Lung (tissue), 12 donors: ENCODE results near the gene CCDC92B. TPM values are rescaled to one million over a fixed set of nuclear protein-coding genes. Genes with fewer than 3 reads are reported as not detected.
A peak's percentile ranks its signal among the peaks of the same experiment; 100 is the strongest.

Experiments used
- ATAC-seq: fragments of 200-7000 bp; cut with Tn5 transposase; one replicate; pipeline ENCODE4 v1.9.1; 2020; ENCODE audit warnings: moderate number of reproducible peaks; ENCODE audit not compliant: insufficient read depth, low FRiP score
- DNase-seq, 3 donors: peaks; one replicate each; pipeline ENCODE4 v3.0.0-alpha.2; 2013 to 2017
- H3K27ac ChIP-seq, 2 donors: one replicate each; pipeline ENCODE4 v1.5.1; 2013; ENCODE audit warnings: mild to moderate bottlenecking in 2 of 2, moderate library complexity in 2 of 2, control low read depth in 1 of 2, inconsistent platforms in 1 of 2, low read depth in 1 of 2, low read length in 1 of 2
- H3K27me3 ChIP-seq, 3 donors: one replicate each; pipeline ENCODE4 v1.5.1; 2013; ENCODE audit warnings: low read length in 2 of 3; ENCODE audit not compliant: control insufficient read depth in 3 of 3, insufficient read depth in 3 of 3
- H3K36me3 ChIP-seq, 4 donors: one replicate each; pipeline ENCODE4 v1.5.1; 2013; ENCODE audit warnings: low read length in 4 of 4, mild to moderate bottlenecking in 1 of 4, moderate library complexity in 1 of 4; ENCODE audit not compliant: control insufficient read depth in 4 of 4, insufficient read depth in 4 of 4
- H3K4me1 ChIP-seq, 5 donors: one replicate each; pipeline ENCODE4 v1.5.1; 2013; ENCODE audit warnings: low read length in 5 of 5, mild to moderate bottlenecking in 2 of 5, moderate library complexity in 1 of 5; ENCODE audit not compliant: control insufficient read depth in 5 of 5, insufficient read depth in 5 of 5
- H3K4me3 ChIP-seq: one replicate; pipeline ENCODE4 v1.5.1; 2013; ENCODE audit warnings: mild to moderate bottlenecking, control low read depth, moderate library complexity
- H3K9ac ChIP-seq, 2 donors: one replicate each; pipeline ENCODE4 v1.5.1; 2013; ENCODE audit warnings: low read length in 2 of 2, control low read depth in 1 of 2; ENCODE audit not compliant: insufficient read depth in 1 of 2
- H3K9me3 ChIP-seq, 4 donors: one replicate each; pipeline ENCODE4 v1.5.1; 2013; ENCODE audit warnings: low read length in 3 of 4, mild to moderate bottlenecking in 1 of 4, moderate library complexity in 1 of 4; ENCODE audit not compliant: control insufficient read depth in 4 of 4, insufficient read depth in 3 of 4
- CTCF ChIP-seq: IDR thresholded peaks from 2 replicates; pipeline ENCODE4 v1.5.1; 2012; ENCODE audit warnings: mild to moderate bottlenecking; ENCODE audit errors: control extremely low read depth, extremely low read depth
- WGBS, 2 donors: extraction: QIAGEN DNeasy Blood & Tissue Kit; methylation state at CpG; one replicate each; pipeline ENCODE4 v1.1.7; 2013; 5-methylcytosine and 5-hydroxymethylcytosine counted together
- polyA plus RNA-seq, 2 donors: library from polyadenylated mRNA; stranded (reverse); fragments of 200-250 nt; gene quantifications; one replicate each; pipeline ENCODE4 v1.2.1, GENCODE V29; 2013
- total RNA-seq, 2 donors: library from RNA; depleted of rRNA in 1 of 2; stranded (reverse); fragments of >200 nt in 1 of 2; gene quantifications; one replicate each; pipeline ENCODE4 v1.2.1, GENCODE V29; 2014 to 2021
- donor health status: control.
- donor health status: control.
- donor health status: Bipolar disorder and iron deficiency.
- donor health status: healthy.
- donor health status: DM: yes; HTN: yes; CAD: no.

The CCDC92B gene
- total and polyA plus RNA-seq, 4 donors, result 0.03 to 0.89 (median 0.08) TPM

- TF ChIP-seq CTCF, result no peak
- no peak for DNase-seq
- Histone ChIP-seq H3K4me3 (no peak overlapping the region), H3K27ac (no peak overlapping the region), H3K4me1 (no peaks in the 10 kb centered on the region), H3K9ac (no peak overlapping the region), H3K9me3 (peaks cover 0 to 7% (median 0%) of the 10 kb centered on the region in 4 donors), H3K36me3 (no peaks in the 10 kb centered on the region), H3K27me3 (peaks cover 18 to 24% (median 23%) of the 10 kb centered on the region in 3 donors)
- WGBS, 2 donors, result 31 to 37% methylated on average over 11 of the region's 11 CpGs
- ATAC-seq, result no peak
Observed at GRCh38 chr17:2777242-2777867, 27.9 kb upstream of the CCDC92B start.

DNA sequence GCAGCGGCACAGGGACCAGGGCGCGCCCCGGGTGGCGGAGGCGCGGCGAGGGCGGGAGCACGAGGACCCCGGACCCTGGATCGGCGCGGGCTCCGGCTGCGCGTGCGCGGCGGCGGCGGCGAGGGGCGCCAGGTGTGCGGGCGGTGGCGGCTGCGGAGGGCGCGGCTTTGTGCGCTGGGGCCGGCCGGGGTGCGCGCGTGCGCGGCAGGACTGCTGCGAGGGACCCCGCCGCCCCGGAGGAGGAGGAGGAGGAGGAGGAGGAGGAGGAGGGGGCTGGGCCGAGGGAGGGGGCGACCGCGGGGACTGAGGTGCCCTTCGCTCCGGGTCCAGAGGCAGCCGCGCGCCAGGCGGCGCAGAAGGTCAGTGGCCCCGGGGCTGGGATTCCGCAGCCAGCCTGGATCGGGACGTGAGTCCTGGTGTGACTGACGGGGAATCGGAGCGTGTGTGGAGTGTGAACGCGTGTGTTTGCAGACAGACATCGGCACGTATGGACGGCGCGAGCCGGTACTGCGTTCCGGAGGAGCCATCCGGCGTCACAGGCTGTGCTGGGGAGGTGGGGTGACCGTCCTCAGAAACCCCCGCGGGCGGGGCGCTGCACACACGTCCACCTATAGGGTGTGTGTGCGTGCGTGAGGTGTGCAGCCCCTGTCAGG lies 27.3 kb upstream of the CCDC92B start:
- H3K9ac ChIP-seq, result no peak overlapping the region
- H3K36me3 ChIP-seq, result no peaks in the 10 kb centered on the region
- 1 to 2% methylated on average over 60 to 77 of the region's 80 CpGs for WGBS, 2 donors
- H3K4me3 ChIP-seq, result no peak overlapping the region
- DNase-seq (peak; percentile 3 to 27 (median 15)), ATAC-seq (no peak)
- no peak overlapping the region for H3K27ac ChIP-seq
- no peak for TF ChIP-seq CTCF
- H3K4me1 ChIP-seq, result no peaks in the 10 kb centered on the region
- H3K27me3 ChIP-seq, result peaks cover 18 to 25% (median 23%) of the 10 kb centered on the region in 3 donors
- H3K9me3 ChIP-seq, result peaks cover 0 to 7% (median 0%) of the 10 kb centered on the region in 4 donors

DNA sequence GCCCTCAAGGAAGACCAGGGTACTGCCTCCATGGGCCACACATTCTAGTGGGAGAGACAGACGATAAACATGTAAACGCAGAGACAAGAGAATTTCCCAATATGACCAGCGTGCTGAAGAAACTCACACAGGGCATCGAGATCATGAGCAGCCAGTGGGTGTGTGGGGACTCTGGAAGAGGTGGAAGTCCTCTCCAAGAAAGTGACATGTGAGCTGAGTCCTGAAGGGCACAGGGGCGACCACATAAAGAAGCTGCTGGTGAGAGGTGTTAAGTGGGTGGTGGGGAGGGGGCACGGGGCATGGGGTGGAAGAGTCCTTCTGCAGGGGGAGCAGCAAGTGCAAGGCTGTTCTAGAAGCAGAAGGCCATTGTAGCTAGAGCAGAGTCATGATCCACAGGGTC lies 25.8 kb upstream of the CCDC92B start:
- Histone ChIP-seq H3K27me3 (peaks cover 18 to 25% (median 23%) of the 10 kb centered on the region in 3 donors), H3K9ac (no peak overlapping the region), H3K9me3 (peaks cover 0 to 7% (median 0%) of the 10 kb centered on the region in 4 donors), H3K4me3 (no peak overlapping the region), H3K4me1 (no peaks in the 10 kb centered on the region), H3K36me3 (no peaks in the 10 kb centered on the region), H3K27ac (no peak overlapping the region)
- DNase-seq, result no peak
- no peak for ATAC-seq
- no peak for TF ChIP-seq CTCF
- 76 to 80% methylated on average over 6 of the region's 6 CpGs for WGBS, 2 donors
